Stimulated activated CD4-positive, alpha-beta T cell treated with anti-CD3 and anti-CD28 coated beads, TNF-alpha, amount 100 ng/mL, for 1 hour (primary cell): ENCODE data around the gene NRP2.

Experiments used
- DNase-seq, 3 donors: peaks; one replicate each; pipeline ENCODE4 v3.0.0-alpha.2; 2020; ENCODE audit warnings: low read depth in 3 of 3, low spot score in 1 of 3

Gene NRP2

GRCh38 chr2:205658068-205658467 lies 24.2 kb upstream of the NRP2 start:
- DNase-seq = no peak

GRCh38 chr2:205658572-205658971 lies 23.7 kb upstream of the NRP2 start:
- DNase-seq = no peak

- DNase-seq = no peak
Measured at GRCh38 chr2:205659922-205660321, 22.4 kb upstream of the NRP2 start.

GRCh38 chr2:205660521-205661124 lies 21.7 kb upstream of the NRP2 start:
- DNase-seq = no peak

- no peak for DNase-seq
Measured at GRCh38 chr2:205661281-205661680, 21.0 kb upstream of the NRP2 start.

- no peak for DNase-seq
Measured at GRCh38 chr2:205662206-205662965, 19.9 kb upstream of the NRP2 start.

GRCh38 chr2:205665791-205666190 lies 16.5 kb upstream of the NRP2 start:
- DNase-seq = no peak

GRCh38 chr2:205670292-205670691 lies 12.0 kb upstream of the NRP2 start:
- no peak for DNase-seq

GRCh38 chr2:205673312-205673711 lies 9.0 kb upstream of the NRP2 start:
- no peak for DNase-seq

GRCh38 chr2:205675861-205676516 lies 6.3 kb upstream of the NRP2 start:
- no peak for DNase-seq

GRCh38 chr2:205678541-205679142 lies 3.7 kb upstream of the NRP2 start:
- DNase-seq = no peak

- no peak for DNase-seq
Measured at GRCh38 chr2:205679410-205680009, 2.8 kb upstream of the NRP2 start.

- no peak for DNase-seq
Measured at GRCh38 chr2:205680067-205680466, 2.2 kb upstream of the NRP2 start.

GRCh38 chr2:205680903-205681302 lies 1.4 kb upstream of the NRP2 start:
- DNase-seq = no peak

- DNase-seq = no peak
Measured at GRCh38 chr2:205681401-205682238, 681 bp upstream of the NRP2 start.

GRCh38 chr2:205682971-205683501 lies 735 bp downstream of the NRP2 start:
- no peak for DNase-seq

GRCh38 chr2:205683502-205684367 lies 1.4 kb downstream of the NRP2 start:
- DNase-seq = no peak

GRCh38 chr2:205684871-205685313 lies 2.6 kb downstream of the NRP2 start:
- no peak for DNase-seq

- no peak for DNase-seq
Measured at GRCh38 chr2:205685314-205686055, 3.2 kb downstream of the NRP2 start.
